Transverse colon (tissue), 4 donors: ENCODE measurements around the gene PTPRE.

Experiments used
- CTCF ChIP-seq, 5 experiments: fragments of 200-600 bp in 3 of 5; fragments of 450-650 bp in 2 of 5; sonication (generic) in 3 of 5; IDR thresholded peaks; 1 replicate in 2 of 5; 2 replicates in 3 of 5; pipeline ENCODE4 v1.5.1; 2016 to 2017; ENCODE audit warnings: antibody characterized with exemption in 5 of 5, inconsistent platforms in 3 of 5, mild to moderate bottlenecking in 2 of 5, moderate library complexity in 1 of 5
- POLR2AphosphoS5 ChIP-seq, 3 donors: sonication (generic); formaldehyde crosslinking; IDR thresholded peaks; one replicate each; pipeline ENCODE4 v1.6.1; 2016; ENCODE audit warnings: antibody characterized with exemption in 3 of 3

- TF ChIP-seq CTCF (IDR thresholded peaks at IDR 0.05) (no peak), POLR2AphosphoS5 (IDR thresholded peaks at IDR 0.05) (no peak)
Observed at GRCh38 chr10:127932521-127933270, 25.8 kb downstream of the PTPRE start.
